Calu3 (cell line): ENCODE results near the gene ABCC6. TPM values are rescaled to one million over a fixed set of nuclear protein-coding genes. Genes with fewer than 3 reads are reported as not detected.

ENCODE experiments used
- BruUV-seq: library from RNA; stranded (reverse); fragments of 400-500 nt; replicated peaks from 2 replicates; lab custom pipeline; 2021; lab: Mats Ljungman, UMichigan
- CTCF ChIA-PET: fragments of 300-600 bp; sonication (Branson Sonifier 250); formaldehyde crosslinking; loops from one replicate; lab custom pipeline; 2022; ENCODE audit warnings: antibody characterized with exemption; lab: Charles Lee
- DNase-seq: peaks from one replicate; pipeline ENCODE4 v3.0.0; 2022
- H3K27ac Mint-ChIP-seq: one replicate; pipeline ENCODE4 v1.8.0; 2022; ENCODE audit warnings: mixed read lengths; ENCODE audit not compliant: unreplicated experiment
- H3K27me3 Mint-ChIP-seq: one replicate; pipeline ENCODE4 v1.8.0; 2022; ENCODE audit warnings: mixed read lengths; ENCODE audit not compliant: unreplicated experiment
- H3K36me3 Mint-ChIP-seq: one replicate; pipeline ENCODE4 v1.8.0; 2022; ENCODE audit warnings: mild to moderate bottlenecking, moderate library complexity, mixed read lengths; ENCODE audit not compliant: insufficient read depth, unreplicated experiment
- H3K4me1 Mint-ChIP-seq: one replicate; pipeline ENCODE4 v1.8.0; 2022; ENCODE audit warnings: mild to moderate bottlenecking, low read depth, mixed read lengths; ENCODE audit not compliant: unreplicated experiment
- H3K4me3 Mint-ChIP-seq: one replicate; pipeline ENCODE4 v1.8.0; 2022; ENCODE audit warnings: mild to moderate bottlenecking, low read depth, moderate library complexity, mixed read lengths; ENCODE audit not compliant: unreplicated experiment
- H3K9me3 Mint-ChIP-seq: one replicate; pipeline ENCODE4 v1.8.0; 2022; ENCODE audit warnings: low read depth, mixed read lengths; ENCODE audit not compliant: unreplicated experiment
- intact Hi-C: fragments of 100-400 bp; cut with micrococcal nuclease; formaldehyde crosslinking; loops from one replicate; pipeline ENCODE4 v1.10.0; 2022; ENCODE audit not compliant: unreplicated experiment
- total RNA-seq: library from RNA; stranded (reverse); gene quantifications from 2 replicates; pipeline ENCODE4 v1.2.3, GENCODE V29; 2022
- TF ChIP-seq, protein P1 (sequence below): fragments of 200-600 bp; IDR thresholded peaks from one replicate; pipeline ENCODE4 v1.8.0; 2022; ENCODE audit warnings: antibody characterized with exemption; ENCODE audit not compliant: unreplicated experiment

The ABCC6 gene
- total RNA-seq, 1 experiment from 2014 or later, result 3.7 TPM

GRCh38 chr16:16111639-16112038 lies 111.7 kb downstream of the ABCC6 start:
- no peak for DNase-seq
- no peak overlapping the region for H3K4me3 Mint-ChIP-seq
- H3K9me3 Mint-ChIP-seq, result no peaks in the 10 kb centered on the region
- no peaks in the 10 kb centered on the region for H3K4me1 Mint-ChIP-seq
- BruUV-seq, result no TSS peak
- H3K27me3 Mint-ChIP-seq, result no peaks in the 10 kb centered on the region
- H3K27ac Mint-ChIP-seq, result no peak overlapping the region
- TF ChIP-seq, protein P1, sequence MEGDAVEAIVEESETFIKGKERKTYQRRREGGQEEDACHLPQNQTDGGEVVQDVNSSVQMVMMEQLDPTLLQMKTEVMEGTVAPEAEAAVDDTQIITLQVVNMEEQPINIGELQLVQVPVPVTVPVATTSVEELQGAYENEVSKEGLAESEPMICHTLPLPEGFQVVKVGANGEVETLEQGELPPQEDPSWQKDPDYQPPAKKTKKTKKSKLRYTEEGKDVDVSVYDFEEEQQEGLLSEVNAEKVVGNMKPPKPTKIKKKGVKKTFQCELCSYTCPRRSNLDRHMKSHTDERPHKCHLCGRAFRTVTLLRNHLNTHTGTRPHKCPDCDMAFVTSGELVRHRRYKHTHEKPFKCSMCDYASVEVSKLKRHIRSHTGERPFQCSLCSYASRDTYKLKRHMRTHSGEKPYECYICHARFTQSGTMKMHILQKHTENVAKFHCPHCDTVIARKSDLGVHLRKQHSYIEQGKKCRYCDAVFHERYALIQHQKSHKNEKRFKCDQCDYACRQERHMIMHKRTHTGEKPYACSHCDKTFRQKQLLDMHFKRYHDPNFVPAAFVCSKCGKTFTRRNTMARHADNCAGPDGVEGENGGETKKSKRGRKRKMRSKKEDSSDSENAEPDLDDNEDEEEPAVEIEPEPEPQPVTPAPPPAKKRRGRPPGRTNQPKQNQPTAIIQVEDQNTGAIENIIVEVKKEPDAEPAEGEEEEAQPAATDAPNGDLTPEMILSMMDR, result no peak
- intact Hi-C loops, result no loop called here
- H3K36me3 Mint-ChIP-seq, result peaks cover 35% of the 10 kb centered on the region
- CTCF ChIA-PET, result no interaction called here

DNA sequence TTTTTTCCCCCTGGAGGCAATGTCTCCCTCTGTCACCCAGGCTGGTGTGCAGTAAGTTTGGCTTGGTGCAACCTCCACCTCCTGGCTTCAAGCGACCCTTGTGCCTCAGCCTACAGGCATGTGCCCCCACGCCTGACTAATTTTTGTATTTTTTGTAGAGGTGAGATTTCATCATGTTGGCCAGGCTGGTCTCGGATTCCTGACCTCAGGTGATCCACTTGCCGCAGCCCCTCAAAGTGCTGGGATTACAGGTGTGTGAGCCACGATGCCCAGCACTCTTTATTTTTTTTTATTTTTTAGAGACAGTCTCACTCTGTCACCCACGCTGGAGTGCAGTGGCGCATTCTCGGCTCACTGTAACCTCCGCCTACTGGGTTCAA lies 113.2 kb downstream of the ABCC6 start:
- no peak for DNase-seq
- TF ChIP-seq, protein P1, result no peak
- H3K27me3 Mint-ChIP-seq, result no peaks in the 10 kb centered on the region
- peaks cover 32% of the 10 kb centered on the region for H3K36me3 Mint-ChIP-seq
- no peak overlapping the region for H3K27ac Mint-ChIP-seq
- no peaks in the 10 kb centered on the region for H3K4me1 Mint-ChIP-seq
- intact Hi-C loops, result no loop called here
- CTCF ChIA-PET, result no interaction called here
- H3K4me3 Mint-ChIP-seq, result no peak overlapping the region
- BruUV-seq, result no TSS peak
- no peaks in the 10 kb centered on the region for H3K9me3 Mint-ChIP-seq

- no peaks in the 10 kb centered on the region for H3K9me3 Mint-ChIP-seq
- peaks cover 27% of the 10 kb centered on the region for H3K36me3 Mint-ChIP-seq
- H3K4me1 Mint-ChIP-seq, result no peaks in the 10 kb centered on the region
- TF ChIP-seq, protein P1, result no peak
- DNase-seq, result no peak
- no TSS peak for BruUV-seq
- H3K4me3 Mint-ChIP-seq, result no peak overlapping the region
- no peaks in the 10 kb centered on the region for H3K27me3 Mint-ChIP-seq
- intact Hi-C loops, result no loop called here
- CTCF ChIA-PET, result interaction anchor here (0.5 kb wide), 1 partner anchor 104 kb away, joined by 3 read pairs; no protein-coding TSS in a partner anchor
- no peak overlapping the region for H3K27ac Mint-ChIP-seq
Observed at GRCh38 chr16:16109453-16110110, 113.7 kb downstream of the ABCC6 start.

GRCh38 chr16:16108759-16109158 lies 114.5 kb downstream of the ABCC6 start:
- Mint-ChIP-seq H3K4me1 (no peaks in the 10 kb centered on the region), H3K27ac (no peak overlapping the region), H3K4me3 (no peak overlapping the region), H3K27me3 (no peaks in the 10 kb centered on the region), H3K36me3 (peaks cover 27% of the 10 kb centered on the region), H3K9me3 (no peaks in the 10 kb centered on the region)
- BruUV-seq, result no TSS peak
- no peak for DNase-seq
- TF ChIP-seq, protein P1, result no peak
- CTCF ChIA-PET, result interaction anchor here (0.7 kb wide), 2 partner anchors 8 to 87 kb away, joined by 5 to 6 read pairs; no protein-coding TSS in a partner anchor
- intact Hi-C loops, result no loop called here
